HG03064 (cell line): Measurements from ENCODE around the gene MEST.
"Not testable (repeated sequence)": the region's sequence is repeated elsewhere in the genome, so short reads cannot be mapped to it uniquely, and the experiment has no call there.

Experiments used
- ATAC-seq: cut with Tn5 transposase; IDR thresholded peaks from one replicate; pipeline ENCODE4 v1.9.1; 2021; ENCODE audit warnings: low read depth; ENCODE audit not compliant: unreplicated experiment

MEST gene

DNA sequence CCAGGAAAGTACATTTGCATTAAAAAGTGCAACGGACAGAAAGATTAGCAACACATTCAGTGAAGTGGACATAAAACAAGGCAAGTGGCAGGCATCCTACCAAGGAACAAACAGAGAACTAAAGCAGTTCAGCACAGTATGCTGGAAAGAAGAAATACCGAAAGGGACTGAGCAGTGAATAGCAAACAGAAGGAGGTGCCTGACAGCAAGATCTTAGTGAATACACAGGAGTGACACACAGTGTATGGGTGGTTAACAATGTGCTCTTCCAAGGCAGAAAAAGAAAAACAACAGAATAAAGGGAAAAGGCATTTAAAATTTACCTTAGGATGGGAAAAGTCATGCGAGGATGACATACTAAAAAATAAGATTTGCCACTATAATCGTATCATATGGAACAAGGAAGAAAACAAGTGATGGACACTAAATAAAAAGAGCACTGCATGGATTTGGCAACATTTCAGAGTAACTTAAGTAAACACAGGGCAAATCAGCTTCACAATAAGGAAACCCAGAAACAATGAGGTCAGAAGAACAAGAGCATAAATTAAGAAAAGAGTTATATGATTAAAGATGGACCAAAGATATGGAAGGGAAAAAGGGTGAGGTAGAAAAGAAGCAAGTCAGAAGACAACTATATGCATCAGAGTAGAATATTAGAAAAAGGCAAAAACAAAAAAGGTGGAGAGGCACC, 29.5 kb downstream of the MEST start:
- ATAC-seq: no peak

DNA sequence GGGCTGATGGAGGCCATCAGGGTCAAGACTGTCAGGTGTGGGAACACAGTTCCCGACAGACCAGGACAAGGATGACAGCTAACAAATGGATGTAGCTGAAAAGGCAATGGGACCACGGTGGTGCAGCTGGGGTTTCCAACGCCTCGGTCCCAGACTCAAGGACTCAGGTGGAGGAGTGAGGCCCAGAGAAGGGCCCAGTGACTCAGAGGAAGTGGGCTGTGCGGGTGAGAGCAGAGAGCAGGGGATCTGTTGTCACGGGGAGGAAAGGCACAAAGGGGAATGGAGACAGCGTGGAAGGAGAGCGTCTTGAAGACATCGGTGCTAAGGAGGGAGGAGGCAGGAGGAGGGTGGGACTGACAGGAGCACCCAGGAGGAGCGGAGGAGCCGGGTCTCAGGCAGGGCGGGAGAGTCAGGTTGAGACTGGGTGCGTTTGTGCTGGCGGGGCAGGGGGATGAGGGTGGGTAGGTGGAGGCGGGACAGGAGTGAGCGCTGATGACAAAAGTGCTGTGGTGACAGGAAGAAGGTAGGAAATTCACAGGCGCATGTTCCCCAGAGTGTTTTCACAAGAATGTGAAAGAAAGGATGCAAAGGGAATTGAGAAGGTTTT, 31.7 kb downstream of the MEST start:
- not testable (repeated sequence) for ATAC-seq

DNA sequence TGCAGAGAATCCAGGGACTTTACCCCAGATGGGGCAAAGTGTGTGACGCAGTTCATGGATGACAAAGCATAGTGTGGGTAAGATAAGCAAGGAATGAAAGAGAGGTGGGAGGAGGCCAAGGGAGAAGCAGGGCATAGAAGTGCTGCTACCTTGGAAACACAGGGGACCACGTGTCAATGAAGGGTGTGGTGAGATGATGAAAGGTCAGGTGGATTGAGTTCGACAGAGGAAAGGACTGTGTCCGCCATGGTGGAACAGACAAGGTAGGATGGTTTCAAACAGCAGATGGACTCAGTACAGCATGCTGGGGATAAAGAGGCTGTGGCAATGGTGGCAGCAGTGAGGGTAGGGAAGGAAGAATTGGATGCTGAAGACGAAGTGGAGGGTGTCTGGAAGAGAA, 32.7 kb downstream of the MEST start:
- no peak for ATAC-seq

DNA sequence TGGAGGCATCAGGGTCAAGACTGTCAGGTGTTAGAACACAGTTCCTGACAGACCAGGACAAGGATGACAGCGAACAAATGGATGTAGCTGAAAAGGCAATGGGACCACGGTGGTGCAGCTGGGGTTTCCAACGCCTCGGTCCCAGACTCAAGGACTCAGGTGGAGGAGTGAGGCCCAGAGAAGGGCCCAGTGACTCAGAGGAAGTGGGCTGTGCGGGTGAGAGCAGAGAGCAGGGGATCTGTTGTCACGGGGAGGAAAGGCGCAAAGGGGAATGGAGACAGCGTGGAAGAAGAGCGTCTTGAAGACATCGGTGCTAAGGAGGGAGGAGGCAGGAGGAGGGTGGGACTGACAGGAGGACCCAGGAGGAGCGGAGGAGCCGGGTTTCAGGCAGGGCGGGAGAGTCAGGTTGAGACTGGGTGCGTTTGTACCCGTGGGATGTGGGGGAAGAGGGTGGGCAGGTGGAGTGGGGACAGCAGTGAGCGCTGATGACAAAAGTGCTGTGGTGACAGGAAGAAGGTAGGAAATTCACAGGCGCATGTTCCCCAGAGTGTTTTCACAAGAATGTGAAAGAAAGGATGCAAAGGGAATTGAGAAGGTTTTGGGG, 36.0 kb downstream of the MEST start:
- not testable (repeated sequence) for ATAC-seq

DNA sequence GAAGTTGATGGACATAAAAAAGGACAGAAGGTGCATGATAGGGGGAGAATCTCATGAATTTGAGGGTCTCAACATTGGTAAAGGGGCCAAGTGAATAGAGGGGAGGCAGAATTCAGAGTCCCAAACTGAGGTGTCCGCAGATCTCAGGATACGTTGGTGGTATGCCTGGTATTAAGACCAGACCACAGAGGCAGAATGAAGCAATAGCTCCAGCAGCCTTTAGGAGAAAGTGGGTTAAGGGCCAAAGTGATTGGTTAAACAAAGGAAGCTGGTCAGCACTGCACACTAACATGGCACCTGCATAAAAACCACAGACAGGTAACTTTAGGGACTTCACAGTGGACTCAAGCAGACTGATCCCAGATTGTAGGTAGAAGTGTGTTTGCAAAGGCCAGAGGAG, 37.5 kb downstream of the MEST start:
- no peak for ATAC-seq

DNA sequence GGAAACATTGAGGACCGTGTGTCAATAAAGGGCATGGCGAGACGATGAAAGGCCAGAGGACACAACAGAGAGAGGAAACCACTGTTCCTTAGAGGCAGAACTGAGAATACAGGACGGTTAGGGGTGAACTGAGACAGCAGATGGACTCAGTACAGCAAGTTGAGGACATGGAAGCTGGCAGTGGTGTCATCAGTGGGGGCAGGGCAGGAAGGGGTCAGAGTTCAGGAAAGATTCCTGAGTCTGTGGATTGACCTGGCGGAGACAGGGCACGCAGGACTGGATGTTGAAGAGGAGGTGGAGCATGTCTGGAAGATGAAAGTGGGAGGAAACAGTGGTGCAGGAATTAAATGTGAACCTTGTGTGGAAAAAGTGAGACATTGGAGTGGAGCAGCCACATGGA, 46.0 kb downstream of the MEST start:
- not testable (repeated sequence) for ATAC-seq

DNA sequence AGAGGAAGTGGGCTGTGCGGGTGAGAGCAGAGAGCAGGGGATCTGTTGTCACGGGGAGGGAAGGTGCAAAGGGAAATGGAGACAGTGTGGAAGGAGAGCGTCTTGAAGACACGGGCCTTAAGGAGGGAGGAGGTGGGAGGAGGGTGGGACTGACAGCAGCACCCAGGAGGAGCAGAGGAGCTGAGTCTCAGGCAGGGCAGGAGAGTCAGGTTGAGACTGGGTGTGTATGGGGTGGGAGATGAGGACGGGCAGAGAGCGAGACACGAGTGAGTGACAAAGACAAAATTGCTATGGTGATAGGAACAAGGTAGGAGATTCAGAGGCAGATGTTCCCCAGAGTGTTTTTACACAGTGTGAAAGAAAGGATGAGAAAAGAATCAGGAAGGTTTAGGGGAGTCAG, 49.4 kb downstream of the MEST start:
- not testable (repeated sequence) for ATAC-seq

DNA sequence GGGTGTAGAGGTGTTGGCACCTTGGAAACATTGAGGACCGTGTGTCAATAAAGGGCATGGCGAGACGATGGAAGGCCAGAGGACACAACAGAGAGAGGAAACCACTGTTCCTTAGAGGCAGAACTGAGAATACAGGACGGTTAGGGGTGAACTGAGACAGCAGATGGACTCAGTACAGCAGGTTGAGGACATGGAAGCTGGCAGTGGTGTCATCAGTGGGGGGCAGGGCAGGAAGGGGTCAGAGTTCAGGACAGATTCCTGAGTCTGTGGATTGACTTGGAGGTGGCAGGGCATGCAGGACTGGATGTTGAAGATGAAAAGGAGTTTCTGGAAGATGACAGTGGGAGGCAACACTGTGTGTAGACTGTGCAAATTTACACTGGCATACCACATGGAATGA, 50.4 kb downstream of the MEST start:
- not testable (repeated sequence) for ATAC-seq

DNA sequence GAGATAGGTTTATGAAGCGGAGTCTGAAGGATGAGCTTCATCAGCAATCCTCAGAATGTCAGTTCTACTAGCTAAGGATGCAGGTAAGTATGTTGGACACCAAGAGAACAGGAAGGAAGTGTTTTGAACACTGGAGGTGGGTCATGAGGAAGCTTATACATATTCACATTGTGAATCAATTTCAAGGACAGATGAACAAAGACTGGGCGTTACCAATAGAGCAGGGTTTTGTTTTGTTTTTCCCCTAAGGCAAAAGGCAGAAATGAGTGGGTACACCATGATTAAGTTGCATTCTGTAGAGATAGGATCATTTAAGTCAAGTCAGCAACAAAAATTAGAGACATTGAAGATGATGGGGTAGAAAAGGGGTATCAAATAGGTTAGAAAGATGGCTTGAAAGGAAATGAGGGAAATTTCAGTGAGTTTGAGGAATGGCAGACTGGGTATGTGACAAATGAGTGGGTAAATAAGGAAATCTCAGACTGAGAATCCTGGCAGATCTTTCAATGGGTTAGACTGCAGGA, 51.7 kb downstream of the MEST start:
- no peak for ATAC-seq

DNA sequence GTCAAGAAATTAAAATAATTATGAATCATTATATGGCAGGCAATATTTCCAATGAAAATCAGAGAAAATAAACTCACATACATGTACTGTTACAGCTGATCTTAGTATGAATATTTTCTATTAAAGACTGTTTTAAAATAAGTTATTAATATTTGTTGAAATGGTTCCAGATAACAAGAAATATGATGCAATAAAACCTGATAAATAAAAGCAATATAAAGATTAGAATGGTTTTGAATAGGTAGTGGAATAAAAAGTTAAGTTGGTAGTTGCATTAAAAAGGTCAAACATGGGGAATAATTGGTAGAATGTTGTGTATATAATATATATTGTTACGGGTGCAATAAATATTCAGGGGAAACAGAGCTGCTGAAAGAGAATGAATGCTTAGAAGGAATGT, 52.5 kb downstream of the MEST start:
- ATAC-seq: no peak

DNA sequence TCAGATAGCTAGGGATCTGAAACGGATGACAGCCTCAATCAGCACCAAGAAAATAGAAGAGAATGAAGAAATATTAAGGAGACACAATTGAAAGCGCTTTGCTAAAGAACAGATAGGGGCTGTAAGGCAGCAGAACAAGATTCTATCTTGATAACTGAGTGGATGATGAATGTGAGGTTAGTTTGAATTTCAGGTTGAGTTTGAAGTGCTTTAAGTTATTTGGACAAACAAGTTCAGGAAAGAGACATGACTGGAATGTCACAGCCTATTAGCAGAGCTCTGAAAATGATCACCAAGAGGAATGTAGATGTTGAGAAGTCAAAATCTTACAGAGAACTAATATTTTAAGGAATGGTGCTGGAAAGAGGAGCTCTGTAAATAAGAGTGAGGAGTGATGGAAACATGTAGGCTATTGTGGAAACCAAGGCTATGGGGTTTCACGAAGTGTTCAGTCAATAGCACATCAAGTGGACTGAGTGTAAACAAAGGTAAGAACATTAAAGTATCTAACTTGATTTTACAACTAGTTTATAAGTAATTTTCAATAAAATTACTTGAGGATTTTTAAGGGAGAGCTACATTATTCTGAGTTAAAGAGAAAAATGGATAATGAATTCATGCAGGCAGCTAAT, 61.6 kb downstream of the MEST start:
- ATAC-seq: no peak

DNA sequence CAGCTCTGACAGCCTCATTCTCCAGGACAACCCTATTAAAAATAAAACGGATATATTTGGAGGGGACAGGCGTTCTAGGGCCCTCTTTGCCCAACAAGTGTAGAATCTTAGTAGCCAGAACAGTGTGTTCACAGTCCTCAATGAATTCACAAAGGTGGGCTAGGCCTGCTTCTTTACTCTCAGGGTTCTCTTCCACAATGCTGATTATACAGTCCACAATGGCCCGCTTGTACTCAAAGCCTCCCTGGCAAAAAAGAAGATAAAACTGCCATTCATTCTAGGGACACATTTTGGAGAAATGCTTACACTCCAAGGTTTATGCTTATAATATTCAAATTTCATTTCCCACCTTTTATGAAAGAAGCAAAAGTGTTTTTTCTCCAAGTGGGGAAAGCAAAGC, 62.6 kb downstream of the MEST start:
- no peak for ATAC-seq
